Stimulated activated CD8-positive, alpha-beta memory T cell treated with anti-CD3 and anti-CD28 coated beads, Interleukin-15, amount 100 ng/mL, for 4 hours (primary cell): Measurements from ENCODE around the gene PAGE4.

Experiments used
- DNase-seq, 2 donors: peaks; one replicate each; pipeline ENCODE4 v3.0.0-alpha.2; 2020; ENCODE audit warnings: low read depth in 2 of 2

Gene PAGE4

DNA sequence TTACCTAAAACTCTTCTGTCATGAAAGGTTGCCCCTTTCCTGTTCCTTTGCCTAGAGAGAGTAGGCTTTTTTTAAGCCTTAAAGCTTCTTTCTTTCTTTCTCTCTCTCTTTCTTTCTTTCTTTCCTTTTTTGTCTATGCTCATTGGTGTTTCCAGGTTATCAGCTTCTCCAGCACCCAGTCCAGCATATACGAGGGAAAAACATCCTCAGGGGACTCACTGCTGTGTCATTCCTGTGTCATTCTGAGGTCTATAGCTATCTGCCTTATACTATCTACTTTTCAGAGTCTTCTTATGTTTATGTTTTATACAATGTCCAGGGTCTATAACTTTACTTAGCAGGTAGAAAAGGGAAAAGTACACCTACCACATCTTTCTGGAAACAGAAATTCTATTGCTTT lies 39.6 kb downstream of the PAGE4 start:
- no peak for DNase-seq

- no peak for DNase-seq
These were observed 47.6 kb downstream of the PAGE4 start for GRCh38 chrX:49876750-49877149.

DNA sequence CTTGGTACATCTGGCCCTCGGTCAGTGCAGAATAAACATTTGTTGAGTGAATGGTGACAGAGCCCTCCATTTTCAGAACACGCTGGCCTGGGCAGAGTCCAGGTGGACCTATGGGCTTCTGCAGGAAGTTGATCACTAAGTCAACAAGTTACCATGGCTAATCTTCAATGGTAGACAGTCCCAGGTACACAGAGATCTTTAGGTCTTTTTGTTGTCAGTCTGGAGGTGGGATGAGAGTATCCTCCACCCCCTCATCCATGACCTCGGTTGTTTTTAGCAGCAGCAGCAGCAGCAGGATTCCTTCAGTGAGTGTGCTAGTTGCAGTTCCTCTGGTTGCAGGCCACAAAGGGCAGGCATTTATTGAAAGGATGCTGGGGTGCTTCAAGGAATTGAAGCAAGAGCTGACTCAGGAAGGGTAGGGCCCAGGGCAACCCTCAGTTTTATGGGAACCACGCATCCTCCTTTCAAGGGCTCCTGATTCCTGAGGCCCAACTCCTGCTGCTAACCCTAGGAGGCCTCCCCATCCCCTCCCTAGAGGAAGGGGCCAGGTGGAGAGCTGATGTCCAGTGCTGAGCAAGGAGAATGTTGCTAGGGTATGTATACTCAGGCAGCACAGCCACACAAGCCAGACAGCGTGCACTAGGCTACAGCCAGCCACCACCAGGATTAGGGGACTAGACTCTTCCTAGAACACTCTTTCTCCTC lies 48.4 kb downstream of the PAGE4 start:
- DNase-seq: no peak

DNA sequence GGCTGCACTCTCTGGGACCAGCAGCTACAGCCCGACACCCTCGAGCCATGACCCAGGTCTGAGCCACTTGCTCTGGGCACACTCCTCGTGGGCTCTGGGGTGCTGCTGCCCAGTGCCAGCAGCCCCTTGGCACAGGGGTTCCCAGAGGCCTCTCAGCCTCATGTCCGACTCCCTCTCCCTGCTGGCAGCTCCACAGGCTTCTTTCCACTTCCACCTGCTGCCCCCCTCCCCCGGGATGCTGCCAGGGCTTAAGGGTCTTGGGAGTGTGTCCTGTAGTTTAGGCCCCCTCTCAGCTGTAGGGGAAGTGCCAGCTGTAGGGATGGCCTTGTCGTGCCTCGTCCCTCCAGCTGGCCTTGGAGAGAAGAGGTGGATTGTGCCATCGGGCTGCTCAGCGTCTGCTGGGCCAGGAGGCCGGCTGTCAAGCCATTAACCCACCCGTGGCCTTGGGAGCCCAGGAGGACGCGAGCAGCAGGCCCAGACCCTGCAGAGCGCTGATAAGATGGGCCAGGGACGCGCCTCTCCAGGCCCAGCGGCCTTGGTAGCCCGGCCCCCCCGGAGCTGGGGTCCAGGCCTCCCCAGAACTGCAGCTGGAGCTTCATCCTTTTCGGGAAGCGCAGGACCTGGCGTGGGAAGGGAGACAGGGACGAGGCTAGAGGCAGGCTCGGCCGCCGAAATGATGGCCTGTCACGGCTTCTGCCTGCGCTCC lies 49.2 kb downstream of the PAGE4 start:
- no peak for DNase-seq

- DNase-seq: peak; percentile 53 to 65
These were observed 49.9 kb downstream of the PAGE4 start, which contains the start of gene USP27X for GRCh38 chrX:49878834-49879655. Gene USP27X (plus strand): TSS chrX:49879484. CDS start chrX:49880308, 824 bp downstream.

GRCh38 chrX:49879656-49880277 lies 50.7 kb downstream of the PAGE4 start:
- no peak for DNase-seq

DNA sequence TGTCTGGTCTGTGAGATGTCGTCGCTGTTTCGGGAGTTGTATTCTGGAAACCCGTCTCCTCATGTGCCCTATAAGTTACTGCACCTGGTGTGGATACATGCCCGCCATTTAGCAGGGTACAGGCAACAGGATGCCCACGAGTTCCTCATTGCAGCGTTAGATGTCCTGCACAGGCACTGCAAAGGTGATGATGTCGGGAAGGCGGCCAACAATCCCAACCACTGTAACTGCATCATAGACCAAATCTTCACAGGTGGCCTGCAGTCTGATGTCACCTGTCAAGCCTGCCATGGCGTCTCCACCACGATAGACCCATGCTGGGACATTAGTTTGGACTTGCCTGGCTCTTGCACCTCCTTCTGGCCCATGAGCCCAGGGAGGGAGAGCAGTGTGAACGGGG lies 51.6 kb downstream of the PAGE4 start:
- DNase-seq: no peak
